T-helper 2 cell treated with Interferon-gamma antibody and Interleukin-4, amounts not matched to agents 5 μg/mL and 100 μg/mL, for 36 hours (primary cell): ENCODE results near the gene ZNF462.

Source experiments
- DNase-seq: peaks from one replicate; pipeline ENCODE4 v3.0.0; 2021; ENCODE audit warnings: low spot score
- H3K27ac Mint-ChIP-seq: one replicate; pipeline ENCODE4 v1.8.0; 2021; ENCODE audit warnings: mild to moderate bottlenecking, mixed read lengths
- H3K27me3 Mint-ChIP-seq: one replicate; pipeline ENCODE4 v1.8.0; 2021; ENCODE audit warnings: low read depth, mixed read lengths
- H3K36me3 Mint-ChIP-seq: one replicate; pipeline ENCODE4 v1.8.0; 2021; ENCODE audit warnings: low read depth, mixed read lengths
- H3K4me1 Mint-ChIP-seq: one replicate; pipeline ENCODE4 v1.8.0; 2021; ENCODE audit warnings: low read depth, mixed read lengths
- H3K4me3 Mint-ChIP-seq: one replicate; pipeline ENCODE4 v1.8.0; 2022; ENCODE audit warnings: mild to moderate bottlenecking, moderate library complexity, mixed read lengths
- H3K9me3 Mint-ChIP-seq: one replicate; pipeline ENCODE4 v1.8.0; 2021; ENCODE audit warnings: mixed read lengths

The ZNF462 gene

DNA sequence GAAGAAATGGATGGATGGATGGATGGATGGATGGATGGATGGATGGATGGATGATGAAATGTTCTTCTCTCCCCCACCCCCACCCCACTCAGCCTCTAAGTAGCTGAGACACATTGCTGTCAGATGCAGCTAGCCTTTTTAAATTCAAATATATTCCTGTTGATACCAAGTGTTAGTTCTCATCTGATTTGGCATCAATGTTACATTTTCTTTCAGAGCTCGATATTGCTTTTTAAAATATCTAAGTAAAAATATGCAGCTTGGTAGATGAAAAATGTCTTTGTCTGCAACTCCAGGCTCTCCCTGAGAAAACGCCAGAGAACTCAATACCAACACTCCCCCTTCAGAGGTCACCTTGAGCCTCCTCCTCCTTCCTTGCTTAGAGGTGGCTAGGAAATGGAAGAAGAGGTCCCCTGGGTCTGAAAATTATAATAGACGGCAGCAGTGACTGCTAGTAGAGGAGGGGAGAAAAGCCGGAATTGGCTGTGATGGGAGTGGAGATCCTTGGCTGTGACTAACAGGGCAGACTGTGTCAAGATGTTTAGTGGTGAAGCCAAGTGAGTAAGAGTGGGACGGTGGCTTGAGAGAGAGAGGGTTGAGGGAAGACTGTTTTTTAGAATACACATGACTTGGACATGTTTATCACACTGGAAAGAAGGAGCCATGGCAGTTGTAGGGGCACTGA is 156.0 kb downstream of the ZNF462 start:
- no peaks in the 10 kb centered on the region for H3K27me3 Mint-ChIP-seq
- H3K4me3 Mint-ChIP-seq = no peak overlapping the region
- no peak for DNase-seq
- no peaks in the 10 kb centered on the region for H3K36me3 Mint-ChIP-seq
- peaks cover under 1% of the 10 kb centered on the region for H3K4me1 Mint-ChIP-seq
- H3K9me3 Mint-ChIP-seq = peaks cover 5% of the 10 kb centered on the region
- H3K27ac Mint-ChIP-seq = no peak overlapping the region

DNA sequence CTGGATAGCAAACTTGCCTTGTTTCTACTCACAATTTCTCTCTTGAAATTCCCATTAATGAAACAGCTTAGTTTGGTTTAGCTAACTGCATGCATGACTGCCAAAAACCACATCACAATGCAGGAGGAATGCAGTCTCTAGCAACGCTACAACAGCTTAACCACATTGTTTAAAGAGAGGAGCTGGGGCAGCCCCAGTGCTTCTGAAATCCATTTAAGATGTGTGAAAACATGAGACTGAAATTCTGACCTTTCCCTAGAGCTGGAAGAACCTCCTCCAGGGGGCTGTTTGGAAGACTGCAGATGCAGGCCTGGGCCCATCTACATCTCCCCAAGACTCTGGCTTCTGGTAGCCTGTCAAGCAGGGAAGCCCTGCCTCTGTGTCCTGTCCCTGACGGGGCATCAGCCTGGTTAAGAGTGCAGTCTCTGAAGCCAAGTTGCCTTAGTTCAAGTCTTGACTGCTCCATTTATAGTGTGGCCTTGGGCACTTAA is 157.1 kb downstream of the ZNF462 start:
- Mint-ChIP-seq H3K9me3 (peaks cover 5% of the 10 kb centered on the region), H3K4me3 (no peak overlapping the region), H3K27ac (no peak overlapping the region), H3K4me1 (peaks cover 5% of the 10 kb centered on the region), H3K27me3 (no peaks in the 10 kb centered on the region), H3K36me3 (no peaks in the 10 kb centered on the region)
- DNase-seq = no peak

DNA sequence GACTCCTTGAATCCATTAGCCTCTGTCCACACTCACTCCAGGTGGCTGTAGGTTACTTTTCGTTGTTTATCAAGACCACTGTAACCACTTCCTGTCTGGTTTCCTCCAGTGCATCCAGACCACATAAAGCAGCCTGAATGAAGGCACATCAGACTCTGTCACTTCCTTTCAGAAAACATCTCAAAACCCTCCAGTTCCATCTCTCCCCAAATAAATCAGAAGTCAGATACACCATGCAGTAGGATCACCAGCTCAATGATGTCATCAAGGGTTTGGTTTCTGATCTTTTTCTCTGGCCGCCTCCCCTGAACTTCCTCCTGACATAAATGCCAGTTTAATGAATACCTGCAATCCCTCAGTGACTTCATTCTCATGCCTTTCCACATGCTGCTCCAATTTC is 161.2 kb downstream of the ZNF462 start:
- Mint-ChIP-seq H3K9me3 (no peaks in the 10 kb centered on the region), H3K27me3 (no peaks in the 10 kb centered on the region), H3K4me1 (peaks cover 5% of the 10 kb centered on the region), H3K27ac (no peak overlapping the region), H3K4me3 (no peak overlapping the region), H3K36me3 (no peaks in the 10 kb centered on the region)
- DNase-seq = no peak

DNA sequence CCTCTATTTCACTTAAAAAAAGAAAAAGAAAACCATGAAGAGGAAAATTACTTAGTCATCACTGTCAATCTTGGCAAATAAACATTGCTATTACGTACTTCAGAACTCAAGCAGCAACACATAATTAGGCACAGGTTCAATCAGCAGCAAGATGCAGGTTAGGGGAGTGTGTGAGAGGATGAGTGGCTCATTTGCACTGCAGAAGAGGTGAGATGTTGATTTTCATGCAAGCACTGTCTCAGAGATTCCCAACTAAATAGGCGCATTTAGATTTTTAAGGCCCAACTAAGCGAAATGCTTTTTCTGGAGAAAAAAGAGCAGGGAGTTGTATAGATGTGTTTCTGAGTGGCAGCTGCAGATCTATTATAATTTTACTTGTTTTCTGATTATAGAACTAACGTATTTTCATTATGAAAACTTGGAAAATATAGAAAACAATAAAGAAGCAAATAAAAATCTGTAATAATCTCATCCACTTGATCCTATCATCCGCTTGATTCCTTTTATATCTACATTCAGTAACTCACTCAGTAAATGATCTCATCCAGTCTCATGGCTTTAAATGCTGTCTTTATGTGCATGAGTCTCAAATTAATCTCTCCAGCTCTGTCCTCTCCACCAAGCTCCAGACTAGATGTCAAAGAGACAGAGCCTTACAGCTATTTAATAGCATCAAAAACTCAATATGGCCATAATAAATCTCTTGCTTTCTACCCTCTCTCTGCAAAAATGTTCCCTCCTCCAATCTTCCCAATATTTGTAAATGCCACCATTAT is 162.5 kb downstream of the ZNF462 start:
- Mint-ChIP-seq H3K4me3 (no peak overlapping the region), H3K9me3 (no peaks in the 10 kb centered on the region), H3K27ac (no peak overlapping the region), H3K36me3 (no peaks in the 10 kb centered on the region), H3K27me3 (no peaks in the 10 kb centered on the region), H3K4me1 (peaks cover 5% of the 10 kb centered on the region)
- no peak for DNase-seq

DNA sequence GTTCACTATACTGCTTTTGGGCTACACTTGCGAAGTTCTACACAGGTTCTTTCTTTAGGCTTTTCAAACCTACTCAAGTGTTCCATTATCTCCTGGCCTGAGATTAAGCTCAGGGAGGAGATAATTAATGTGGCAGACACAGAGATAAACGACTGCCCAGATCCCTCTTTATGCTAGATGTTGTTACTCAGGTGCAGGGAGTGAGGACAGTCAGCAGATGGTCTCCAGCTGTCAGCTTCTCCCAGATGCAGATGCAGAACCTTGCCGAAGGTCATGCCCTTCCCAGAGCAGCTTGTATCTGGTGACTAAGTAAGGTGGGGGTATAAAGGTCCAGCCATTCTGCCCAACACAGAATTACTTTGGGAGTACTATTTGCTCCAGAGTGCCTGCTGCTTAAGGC is 166.2 kb downstream of the ZNF462 start:
- H3K27ac Mint-ChIP-seq = no peak overlapping the region
- H3K27me3 Mint-ChIP-seq = no peaks in the 10 kb centered on the region
- H3K9me3 Mint-ChIP-seq = no peaks in the 10 kb centered on the region
- no peak overlapping the region for H3K4me3 Mint-ChIP-seq
- peaks cover 3% of the 10 kb centered on the region for H3K4me1 Mint-ChIP-seq
- H3K36me3 Mint-ChIP-seq = no peaks in the 10 kb centered on the region
- DNase-seq = no peak

DNA sequence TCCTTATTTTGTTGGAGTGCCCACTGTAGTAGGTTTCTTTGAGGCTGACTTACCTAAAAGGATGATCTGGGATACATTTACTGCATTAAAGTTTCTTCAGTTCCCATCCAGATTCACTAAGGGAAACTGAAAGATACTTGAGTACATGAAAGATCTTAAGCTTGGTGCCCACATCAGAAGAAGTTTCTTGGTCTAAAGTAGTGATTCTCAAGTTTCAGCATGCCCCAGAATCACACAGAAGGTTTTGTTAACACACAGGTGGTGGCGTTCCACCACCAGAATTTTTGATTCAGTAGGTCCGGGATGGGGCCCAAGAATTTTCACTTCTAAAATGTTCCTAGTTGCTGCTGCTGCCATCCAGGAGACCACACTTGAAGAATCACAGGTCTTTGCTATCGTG is 171.0 kb downstream of the ZNF462 start:
- Mint-ChIP-seq H3K27me3 (no peaks in the 10 kb centered on the region), H3K27ac (no peak overlapping the region), H3K9me3 (no peaks in the 10 kb centered on the region), H3K36me3 (no peaks in the 10 kb centered on the region), H3K4me3 (no peak overlapping the region), H3K4me1 (no peaks in the 10 kb centered on the region)
- DNase-seq = no peak

DNA sequence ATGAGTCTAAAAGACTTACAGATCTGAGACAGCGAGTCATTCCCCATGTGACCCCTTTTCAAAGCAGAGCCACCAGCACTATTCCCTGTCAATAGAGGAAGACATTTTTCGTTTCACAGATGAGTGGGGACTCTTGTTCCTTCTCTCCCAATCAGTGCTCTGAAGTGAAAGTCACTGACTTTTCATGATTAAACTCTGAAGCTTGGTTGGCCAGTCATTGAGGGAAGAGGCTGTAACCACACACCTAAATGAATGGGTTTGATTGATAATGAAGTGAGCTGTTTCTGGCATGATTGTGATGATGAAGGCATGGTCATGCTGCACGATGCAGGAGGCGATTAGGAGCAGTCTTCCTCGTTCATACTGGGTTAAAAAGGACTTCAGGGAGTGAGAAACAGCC is 171.9 kb downstream of the ZNF462 start:
- DNase-seq = no peak
- H3K36me3 Mint-ChIP-seq = no peaks in the 10 kb centered on the region
- H3K27me3 Mint-ChIP-seq = no peaks in the 10 kb centered on the region
- no peaks in the 10 kb centered on the region for H3K9me3 Mint-ChIP-seq
- H3K4me1 Mint-ChIP-seq = no peaks in the 10 kb centered on the region
- no peak overlapping the region for H3K4me3 Mint-ChIP-seq
- H3K27ac Mint-ChIP-seq = no peak overlapping the region

DNA sequence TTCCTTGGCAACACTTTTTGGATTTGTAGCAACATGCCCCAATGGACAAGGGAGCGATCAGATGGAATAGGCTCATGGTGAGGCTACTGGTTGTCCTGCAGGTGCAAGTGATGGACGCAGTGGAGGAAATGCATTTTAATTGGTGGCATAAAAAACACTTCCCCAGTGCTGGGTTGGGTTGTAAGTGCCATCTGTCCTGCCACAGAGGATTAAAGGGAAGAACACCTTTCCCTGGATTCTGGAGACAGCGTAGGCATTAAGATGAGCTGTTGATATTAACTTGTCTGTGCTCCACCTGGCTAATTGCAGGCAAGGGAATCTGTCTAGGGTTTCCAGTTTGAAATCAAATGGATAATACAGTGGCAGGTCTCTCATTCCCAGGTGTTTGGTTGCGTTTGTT is 173.4 kb downstream of the ZNF462 start:
- no peaks in the 10 kb centered on the region for H3K27me3 Mint-ChIP-seq
- H3K9me3 Mint-ChIP-seq = no peaks in the 10 kb centered on the region
- no peak for DNase-seq
- no peaks in the 10 kb centered on the region for H3K4me1 Mint-ChIP-seq
- H3K4me3 Mint-ChIP-seq = no peak overlapping the region
- H3K27ac Mint-ChIP-seq = no peak overlapping the region
- H3K36me3 Mint-ChIP-seq = no peaks in the 10 kb centered on the region

DNA sequence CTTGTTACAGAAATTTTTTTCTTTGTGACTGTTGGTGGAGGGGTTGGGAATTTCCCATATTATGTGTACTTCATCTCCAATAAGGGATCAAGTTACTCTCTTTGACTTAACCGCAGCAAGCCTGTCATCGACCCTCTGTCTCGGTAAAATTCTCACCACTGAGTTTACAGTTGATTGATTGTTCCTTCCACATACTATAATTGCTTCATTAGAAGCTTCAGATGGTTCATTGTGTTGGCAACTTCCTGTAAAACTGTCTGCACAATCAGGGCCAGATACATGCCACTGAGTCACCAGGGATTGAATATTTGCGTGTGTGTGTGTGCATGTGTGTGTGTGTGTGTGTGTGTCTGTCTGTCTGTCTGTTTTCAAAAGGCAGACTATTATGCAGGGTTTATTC is 176.6 kb downstream of the ZNF462 start:
- no peak overlapping the region for H3K27ac Mint-ChIP-seq
- DNase-seq = no peak
- no peaks in the 10 kb centered on the region for H3K27me3 Mint-ChIP-seq
- H3K9me3 Mint-ChIP-seq = no peaks in the 10 kb centered on the region
- H3K4me1 Mint-ChIP-seq = no peaks in the 10 kb centered on the region
- H3K36me3 Mint-ChIP-seq = no peaks in the 10 kb centered on the region
- H3K4me3 Mint-ChIP-seq = no peak overlapping the region

DNA sequence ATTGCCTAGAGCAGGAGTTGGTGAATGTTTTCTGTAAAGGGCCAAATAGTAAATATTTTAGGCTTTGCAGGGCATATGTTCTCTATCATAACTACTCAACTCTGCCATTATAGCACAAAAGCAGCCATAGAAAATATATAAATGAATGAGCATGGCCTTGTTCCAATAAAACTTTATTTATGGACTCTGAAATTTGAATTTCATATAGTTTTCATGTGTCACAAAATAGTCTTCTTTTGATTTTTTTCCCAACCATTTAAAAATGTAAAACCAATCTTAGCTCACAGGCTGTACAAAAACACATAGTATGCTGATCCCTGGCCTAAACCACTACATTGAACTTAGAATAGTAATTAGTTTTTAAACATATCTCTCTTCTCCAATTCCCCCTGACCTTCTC is 179.6 kb downstream of the ZNF462 start:
- no peak for DNase-seq

DNA sequence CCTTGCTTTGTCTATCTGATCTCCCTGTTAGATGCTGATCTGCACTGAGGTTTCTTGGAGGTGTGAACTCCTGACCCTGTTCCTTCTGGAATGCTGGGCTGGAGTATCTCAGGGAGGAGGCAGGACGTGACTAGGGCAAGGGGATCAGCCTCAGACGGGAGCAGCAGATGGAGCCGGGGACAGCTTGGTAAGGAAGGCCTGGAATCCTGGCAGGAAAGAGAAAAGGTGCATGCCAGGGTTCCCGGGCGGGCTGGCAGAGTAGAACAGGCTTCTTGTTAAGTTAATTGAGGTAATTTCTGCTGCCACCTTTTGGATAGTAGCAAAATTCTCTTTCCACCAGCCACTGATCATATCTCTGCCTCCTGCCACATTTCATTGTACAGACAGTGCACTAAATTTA is 180.9 kb downstream of the ZNF462 start:
- no peak overlapping the region for H3K4me3 Mint-ChIP-seq
- H3K36me3 Mint-ChIP-seq = no peaks in the 10 kb centered on the region
- no peaks in the 10 kb centered on the region for H3K27me3 Mint-ChIP-seq
- H3K4me1 Mint-ChIP-seq = no peaks in the 10 kb centered on the region
- no peaks in the 10 kb centered on the region for H3K9me3 Mint-ChIP-seq
- no peak for DNase-seq
- H3K27ac Mint-ChIP-seq = no peak overlapping the region

More for the DNA sequence above, 179.6 kb downstream of the ZNF462 start:
- Mint-ChIP-seq H3K27me3 (no peaks in the 10 kb centered on the region), H3K36me3 (no peaks in the 10 kb centered on the region), H3K27ac (no peak overlapping the region), H3K4me1 (no peaks in the 10 kb centered on the region), H3K4me3 (no peak overlapping the region), H3K9me3 (no peaks in the 10 kb centered on the region)

DNA sequence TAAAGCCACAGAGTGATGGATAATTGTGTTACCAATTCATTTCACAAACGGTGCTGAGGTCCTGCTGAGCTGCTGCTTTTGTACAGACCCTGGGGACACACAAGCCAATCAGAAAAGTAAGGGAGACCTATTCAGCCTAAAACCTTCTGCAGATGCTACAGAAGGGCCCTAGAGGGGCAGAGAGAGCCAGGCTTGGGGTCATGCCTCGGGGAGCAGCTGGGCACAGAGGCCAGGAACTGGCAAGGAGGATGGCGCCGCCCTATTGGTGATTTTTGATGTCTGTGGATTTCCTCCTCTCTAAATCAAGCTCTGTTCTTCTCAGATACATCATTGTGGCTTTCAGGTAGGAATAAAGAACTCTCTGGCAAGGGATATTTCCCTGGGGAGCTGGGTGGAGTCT is 181.9 kb downstream of the ZNF462 start:
- no peaks in the 10 kb centered on the region for H3K36me3 Mint-ChIP-seq
- no peak for DNase-seq
- no peak overlapping the region for H3K27ac Mint-ChIP-seq
- no peak overlapping the region for H3K4me3 Mint-ChIP-seq
- no peaks in the 10 kb centered on the region for H3K4me1 Mint-ChIP-seq
- no peaks in the 10 kb centered on the region for H3K9me3 Mint-ChIP-seq
- no peaks in the 10 kb centered on the region for H3K27me3 Mint-ChIP-seq

DNA sequence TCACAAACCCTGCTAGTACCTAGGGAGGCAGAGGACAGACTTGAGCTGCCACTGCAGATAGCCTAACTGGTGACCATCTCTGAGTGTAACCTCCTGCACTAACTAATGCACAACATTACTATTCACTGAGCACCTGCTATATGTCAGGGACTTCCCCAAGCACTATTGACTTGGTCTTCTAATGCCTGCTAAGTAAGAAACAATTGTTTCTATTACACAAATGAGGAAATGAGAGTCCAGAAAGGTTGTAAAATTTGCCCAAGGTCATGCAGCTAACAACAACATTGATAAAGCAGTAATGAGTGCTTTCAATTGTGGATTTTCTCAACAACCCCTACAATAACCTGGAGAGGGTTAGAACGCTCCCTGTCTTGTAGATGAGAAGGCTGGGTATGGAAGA is 183.7 kb downstream of the ZNF462 start:
- Mint-ChIP-seq H3K4me1 (no peaks in the 10 kb centered on the region), H3K9me3 (no peaks in the 10 kb centered on the region), H3K36me3 (no peaks in the 10 kb centered on the region), H3K27me3 (no peaks in the 10 kb centered on the region), H3K4me3 (no peak overlapping the region), H3K27ac (no peak overlapping the region)
- DNase-seq = no peak

DNA sequence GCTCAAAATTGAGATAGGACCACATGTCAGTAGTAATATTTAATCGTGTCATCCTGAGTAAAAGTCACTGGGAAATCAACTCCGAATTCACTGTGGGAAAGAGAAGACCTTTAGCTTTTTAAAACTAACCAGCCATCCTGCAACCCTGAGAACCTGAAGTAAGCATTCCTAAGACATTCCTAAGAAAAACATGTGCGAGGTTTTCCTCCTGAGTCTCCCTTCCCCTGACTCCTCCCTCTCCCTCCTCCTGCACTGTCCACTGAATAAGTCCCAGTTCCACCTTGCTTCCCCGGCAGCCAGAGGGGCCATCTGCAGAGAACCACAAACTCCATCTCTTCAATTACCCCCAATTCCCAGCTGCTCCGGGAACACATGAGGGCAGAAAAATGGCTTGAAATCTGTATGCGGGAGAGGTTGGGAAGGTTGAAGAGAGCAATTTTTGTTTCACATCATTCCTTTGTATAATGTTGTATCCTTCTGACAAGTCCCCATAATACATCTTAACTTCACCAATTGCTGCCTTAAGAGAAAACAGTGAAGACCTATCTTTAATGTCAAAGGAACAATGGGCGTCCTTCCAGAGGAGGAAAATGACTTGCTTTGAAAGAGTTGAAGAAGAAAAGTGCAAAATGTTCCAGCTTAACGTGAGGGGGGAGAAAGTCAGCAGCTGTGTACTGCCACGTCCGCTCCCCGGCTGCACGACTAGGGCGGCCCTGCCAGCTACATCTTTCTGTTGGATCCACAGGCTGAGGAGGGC is 186.3 kb downstream of the ZNF462 start:
- no peak for DNase-seq
- H3K36me3 Mint-ChIP-seq = no peaks in the 10 kb centered on the region
- no peak overlapping the region for H3K27ac Mint-ChIP-seq
- no peaks in the 10 kb centered on the region for H3K27me3 Mint-ChIP-seq
- H3K4me3 Mint-ChIP-seq = no peak overlapping the region
- H3K9me3 Mint-ChIP-seq = no peaks in the 10 kb centered on the region
- no peaks in the 10 kb centered on the region for H3K4me1 Mint-ChIP-seq
